ENCODE data around the gene STARD3NL.
"Not testable (repeated sequence)": the region's sequence is repeated elsewhere in the genome, so short reads cannot be mapped to it uniquely, and the experiment has no call there.

The STARD3NL gene

GRCh38 chr7:38270405-38270804, 92.4 kb downstream of the STARD3NL start:
- not testable (repeated sequence) for DNase-seq

GRCh38 chr7:38273286-38273995, 95.4 kb downstream of the STARD3NL start, which contains the start of gene TARP:
TARP (minus strand) TSS chr7:38273636.
- DNase-seq: no peak

GRCh38 chr7:38274486-38274885, 96.4 kb downstream of the STARD3NL start:
- DNase-seq: no peak

- no peak for DNase-seq
Measured at GRCh38 chr7:38274927-38275620, 97.0 kb downstream of the STARD3NL start.

DNA sequence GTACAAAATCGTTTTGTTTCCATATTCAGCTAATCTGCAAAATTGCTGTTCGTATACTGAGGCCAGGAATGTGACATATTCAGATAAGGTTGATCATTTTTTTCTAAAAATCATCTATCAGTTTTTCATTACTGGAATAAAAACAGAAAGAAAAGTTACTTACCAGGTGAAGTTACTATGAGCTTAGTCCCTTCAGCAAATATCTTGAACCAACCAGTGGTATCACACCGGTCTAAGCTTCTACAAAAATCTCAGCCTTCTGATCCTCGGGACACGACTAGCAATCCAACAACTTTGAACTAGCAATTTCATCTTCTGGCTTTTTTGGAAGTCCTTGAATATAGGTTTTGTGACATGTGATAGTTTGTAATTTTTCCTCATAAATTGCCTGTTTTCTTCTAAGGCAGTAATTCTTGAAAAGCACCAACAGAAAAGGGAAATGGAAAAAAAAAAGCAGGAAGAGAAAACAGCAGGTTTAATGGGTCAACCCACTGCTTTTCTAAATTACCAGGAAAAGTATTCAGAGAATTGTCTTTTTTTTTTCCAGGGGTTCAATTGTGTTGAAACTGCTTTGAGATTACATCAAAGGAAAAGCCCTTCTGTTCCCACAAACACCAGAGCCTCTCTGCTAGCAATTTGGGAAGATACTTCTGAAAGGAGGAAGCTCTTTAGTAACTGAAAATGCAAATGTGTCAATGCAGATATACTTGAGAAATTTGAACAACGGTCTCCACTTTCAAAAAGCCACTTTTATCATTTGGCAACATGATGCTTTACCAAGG, 98.2 kb downstream of the STARD3NL start:
- no peak for DNase-seq

DNA sequence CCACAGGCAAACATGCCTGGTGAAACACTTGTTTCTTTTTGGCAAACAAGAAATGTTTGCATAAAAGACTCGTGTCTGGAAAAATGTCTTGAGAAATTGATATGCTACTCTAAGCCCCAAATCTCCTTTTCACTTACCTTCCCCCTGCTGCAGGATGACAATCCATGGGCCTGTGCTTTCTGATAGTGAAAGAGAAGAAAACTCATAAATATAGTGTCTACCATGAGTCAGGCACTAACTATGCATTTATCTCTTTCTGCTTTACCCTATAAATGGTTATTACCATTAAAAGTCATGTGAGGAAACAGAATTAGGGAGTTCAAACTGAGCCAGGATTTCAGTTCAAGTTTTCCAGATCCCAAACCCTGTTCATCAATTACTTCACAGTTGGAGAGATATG, 102.0 kb downstream of the STARD3NL start:
- no peak for DNase-seq
